HEK293 (cell line): ENCODE measurements around the gene REEP6.

Source experiments
- KLF8 ChIP-seq: fragments of 450-650 bp; formaldehyde crosslinking; IDR thresholded peaks from 2 replicates; pipeline ENCODE4 v1.5.1; 2016; ENCODE audit warnings: missing biosample characterization, missing genetic modification characterization
- REPIN1 ChIP-seq: fragments of 450-650 bp; formaldehyde crosslinking; IDR thresholded peaks from 2 replicates; pipeline ENCODE4 v1.5.1; 2017; ENCODE audit warnings: missing biosample characterization, missing genetic modification characterization, low read depth
- SALL2 ChIP-seq: fragments of 450-650 bp; formaldehyde crosslinking; IDR thresholded peaks from 2 replicates; pipeline ENCODE4 v1.5.0; 2017; ENCODE audit warnings: missing biosample characterization, mild to moderate bottlenecking, missing genetic modification characterization, borderline replicate concordance
- SP3 ChIP-seq: fragments of 450-650 bp; formaldehyde crosslinking; IDR thresholded peaks from 2 replicates; pipeline ENCODE4 v1.5.1; 2016; ENCODE audit warnings: missing biosample characterization, missing genetic modification characterization
- ZBTB48 ChIP-seq: fragments of 450-650 bp; formaldehyde crosslinking; IDR thresholded peaks from 2 replicates; pipeline ENCODE4 v1.5.1; 2016; ENCODE audit warnings: missing biosample characterization, missing genetic modification characterization
- ZBTB8A ChIP-seq: fragments of 450-650 bp; formaldehyde crosslinking; IDR thresholded peaks from 2 replicates; pipeline ENCODE4 v1.5.1; 2016; ENCODE audit warnings: missing biosample characterization, missing genetic modification characterization
- ZNF10 ChIP-seq: fragments of 450-650 bp; formaldehyde crosslinking; IDR thresholded peaks from 2 replicates; pipeline ENCODE4 v1.5.1; 2017; ENCODE audit warnings: missing biosample characterization, missing genetic modification characterization
- ZNF112 ChIP-seq: fragments of 450-650 bp; formaldehyde crosslinking; IDR thresholded peaks from 2 replicates; pipeline ENCODE4 v1.5.0; 2017; ENCODE audit warnings: missing biosample characterization, missing genetic modification characterization
- ZNF133 ChIP-seq: fragments of 450-650 bp; formaldehyde crosslinking; IDR thresholded peaks from 2 replicates; pipeline ENCODE4 v1.5.1; 2016; ENCODE audit warnings: missing biosample characterization, missing genetic modification characterization
- ZNF184 ChIP-seq: fragments of 450-650 bp; IDR thresholded peaks from 2 replicates; pipeline ENCODE4 v1.5.1; 2018; ENCODE audit warnings: missing biosample characterization, mild to moderate bottlenecking, missing genetic modification characterization
- ZNF302 ChIP-seq: fragments of 450-650 bp; formaldehyde crosslinking; IDR thresholded peaks from 2 replicates; pipeline ENCODE4 v1.5.1; 2016; ENCODE audit warnings: missing biosample characterization, missing genetic modification characterization, low read depth
- ZNF423 ChIP-seq: fragments of 450-650 bp; formaldehyde crosslinking; IDR thresholded peaks from 2 replicates; pipeline ENCODE4 v1.5.1; 2016; ENCODE audit warnings: missing biosample characterization, missing genetic modification characterization
- ZNF529 ChIP-seq: fragments of 450-650 bp; formaldehyde crosslinking; IDR thresholded peaks from 2 replicates; pipeline ENCODE4 v1.5.1; 2017; ENCODE audit warnings: missing genetic modification characterization, missing biosample characterization; ENCODE audit not compliant: insufficient replicate concordance
- ZNF530 ChIP-seq: fragments of 450-650 bp; formaldehyde crosslinking; IDR thresholded peaks from 2 replicates; pipeline ENCODE4 v1.5.1; 2016; ENCODE audit warnings: low read depth, missing biosample characterization, missing genetic modification characterization
- ZNF549 ChIP-seq: fragments of 450-650 bp; IDR thresholded peaks from 2 replicates; pipeline ENCODE4 v1.5.1; 2018; ENCODE audit warnings: missing biosample characterization, missing genetic modification characterization, mild to moderate bottlenecking, inconsistent platforms, moderate library complexity
- ZNF654 ChIP-seq: fragments of 450-650 bp; formaldehyde crosslinking; IDR thresholded peaks from 2 replicates; pipeline ENCODE4 v1.5.1; 2016; ENCODE audit warnings: low read depth, missing biosample characterization, missing genetic modification characterization
- TF ChIP-seq, protein P1 (sequence below): fragments of 450-650 bp; formaldehyde crosslinking; IDR thresholded peaks from 2 replicates; pipeline ENCODE4 v1.5.1; 2016; ENCODE audit warnings: missing biosample characterization, missing genetic modification characterization
- TF ChIP-seq, protein P2 (sequence below): fragments of 450-650 bp; formaldehyde crosslinking; IDR thresholded peaks from 2 replicates; pipeline ENCODE4 v1.5.1; 2016; ENCODE audit warnings: missing biosample characterization, missing genetic modification characterization
- TF ChIP-seq, protein P3 (sequence below): fragments of 450-650 bp; formaldehyde crosslinking; IDR thresholded peaks from 2 replicates; pipeline ENCODE4 v1.5.1; 2016; ENCODE audit warnings: missing biosample characterization, missing genetic modification characterization
- TF ChIP-seq, protein P4 (sequence below): fragments of 450-650 bp; formaldehyde crosslinking; IDR thresholded peaks from 2 replicates; pipeline ENCODE4 v1.5.1; 2016; ENCODE audit warnings: missing biosample characterization, missing genetic modification characterization
- TF ChIP-seq, protein P5 (sequence below): fragments of 450-650 bp; formaldehyde crosslinking; IDR thresholded peaks from 2 replicates; pipeline ENCODE4 v1.5.1; 2017; ENCODE audit warnings: missing biosample characterization, missing genetic modification characterization
- TF ChIP-seq, protein P6 (sequence below): fragments of 450-650 bp; formaldehyde crosslinking; conservative IDR thresholded peaks from 2 replicates; pipeline ENCODE4 v1.5.1; 2016; ENCODE audit warnings: low read depth, missing biosample characterization, missing genetic modification characterization

Gene REEP6

DNA sequence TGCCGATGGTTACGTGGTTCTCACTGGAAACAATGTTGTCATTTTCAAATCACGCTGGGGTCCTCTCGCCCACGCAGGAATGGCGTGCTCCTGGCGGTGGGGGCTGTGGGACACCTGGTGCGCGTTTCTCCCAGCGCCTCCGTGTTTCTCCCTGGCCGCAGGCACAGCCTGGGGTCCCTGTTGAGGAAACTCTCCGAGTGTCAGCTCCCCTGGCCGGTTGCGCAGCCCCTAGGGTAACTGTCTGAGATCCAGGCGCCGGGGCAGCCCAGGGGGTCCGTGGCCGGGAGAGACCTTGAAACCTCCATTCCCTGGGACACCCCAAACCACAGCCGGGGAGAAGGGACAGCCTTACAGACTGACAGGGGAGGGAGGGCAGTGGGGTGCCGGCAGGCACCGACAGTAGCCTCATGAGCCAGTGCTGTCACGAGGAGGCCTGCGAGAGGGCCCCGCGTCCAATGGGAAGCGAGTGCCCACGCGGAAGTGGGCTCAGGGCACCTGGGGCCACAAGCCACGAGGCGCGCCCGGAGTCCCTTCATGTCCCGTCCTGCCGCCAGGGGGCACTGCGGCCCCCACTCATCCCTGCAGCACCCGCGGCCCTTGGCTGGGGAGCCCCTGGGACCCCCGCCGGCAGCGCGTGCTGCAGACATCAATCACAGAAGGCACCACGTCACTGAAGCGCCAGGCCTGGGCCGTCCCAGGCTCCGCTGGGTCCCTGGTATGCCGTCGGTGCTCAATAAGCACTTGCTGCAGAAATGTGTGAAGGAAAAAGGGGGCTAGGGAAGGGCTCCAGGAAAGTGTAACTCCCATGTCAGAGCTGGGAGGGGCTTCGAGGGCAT is 12.3 kb downstream of the REEP6 start (continued):
- TF ChIP-seq, protein P1, sequence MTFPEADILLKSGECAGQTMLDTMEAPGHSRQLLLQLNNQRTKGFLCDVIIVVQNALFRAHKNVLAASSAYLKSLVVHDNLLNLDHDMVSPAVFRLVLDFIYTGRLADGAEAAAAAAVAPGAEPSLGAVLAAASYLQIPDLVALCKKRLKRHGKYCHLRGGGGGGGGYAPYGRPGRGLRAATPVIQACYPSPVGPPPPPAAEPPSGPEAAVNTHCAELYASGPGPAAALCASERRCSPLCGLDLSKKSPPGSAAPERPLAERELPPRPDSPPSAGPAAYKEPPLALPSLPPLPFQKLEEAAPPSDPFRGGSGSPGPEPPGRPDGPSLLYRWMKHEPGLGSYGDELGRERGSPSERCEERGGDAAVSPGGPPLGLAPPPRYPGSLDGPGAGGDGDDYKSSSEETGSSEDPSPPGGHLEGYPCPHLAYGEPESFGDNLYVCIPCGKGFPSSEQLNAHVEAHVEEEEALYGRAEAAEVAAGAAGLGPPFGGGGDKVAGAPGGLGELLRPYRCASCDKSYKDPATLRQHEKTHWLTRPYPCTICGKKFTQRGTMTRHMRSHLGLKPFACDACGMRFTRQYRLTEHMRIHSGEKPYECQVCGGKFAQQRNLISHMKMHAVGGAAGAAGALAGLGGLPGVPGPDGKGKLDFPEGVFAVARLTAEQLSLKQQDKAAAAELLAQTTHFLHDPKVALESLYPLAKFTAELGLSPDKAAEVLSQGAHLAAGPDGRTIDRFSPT (tag by site-specific recombination) = no peak; the same call in none of the 2 replicates
- TF ChIP-seq SALL2 (tag by site-specific recombination) = no peak
- TF ChIP-seq ZNF549 (tag by site-specific recombination) = no peak
- TF ChIP-seq ZNF302 (tag by site-specific recombination) = no peak
- TF ChIP-seq ZBTB48 (tag by site-specific recombination) = peak; percentile 93; the same call in 1 of the 2 replicates
- peak; percentile 14; the same call in 1 of the 2 replicates for TF ChIP-seq KLF8 (tag by site-specific recombination)
- TF ChIP-seq, protein P2, sequence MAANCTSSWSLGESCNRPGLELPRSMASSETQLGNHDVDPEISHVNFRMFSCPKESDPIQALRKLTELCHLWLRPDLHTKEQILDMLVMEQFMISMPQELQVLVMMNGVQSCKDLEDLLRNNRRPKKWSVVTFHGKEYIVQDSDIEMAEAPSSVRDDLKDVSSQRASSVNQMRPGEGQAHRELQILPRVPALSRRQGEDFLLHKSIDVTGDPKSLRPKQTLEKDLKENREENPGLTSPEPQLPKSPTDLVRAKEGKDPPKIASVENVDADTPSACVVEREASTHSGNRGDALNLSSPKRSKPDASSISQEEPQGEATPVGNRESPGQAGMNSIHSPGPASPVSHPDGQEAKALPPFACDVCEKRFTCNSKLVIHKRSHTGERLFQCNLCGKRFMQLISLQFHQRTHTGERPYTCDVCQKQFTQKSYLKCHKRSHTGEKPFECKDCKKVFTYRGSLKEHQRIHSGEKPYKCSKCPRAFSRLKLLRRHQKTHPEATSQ (tag by site-specific recombination) = no peak
- TF ChIP-seq, protein P3, sequence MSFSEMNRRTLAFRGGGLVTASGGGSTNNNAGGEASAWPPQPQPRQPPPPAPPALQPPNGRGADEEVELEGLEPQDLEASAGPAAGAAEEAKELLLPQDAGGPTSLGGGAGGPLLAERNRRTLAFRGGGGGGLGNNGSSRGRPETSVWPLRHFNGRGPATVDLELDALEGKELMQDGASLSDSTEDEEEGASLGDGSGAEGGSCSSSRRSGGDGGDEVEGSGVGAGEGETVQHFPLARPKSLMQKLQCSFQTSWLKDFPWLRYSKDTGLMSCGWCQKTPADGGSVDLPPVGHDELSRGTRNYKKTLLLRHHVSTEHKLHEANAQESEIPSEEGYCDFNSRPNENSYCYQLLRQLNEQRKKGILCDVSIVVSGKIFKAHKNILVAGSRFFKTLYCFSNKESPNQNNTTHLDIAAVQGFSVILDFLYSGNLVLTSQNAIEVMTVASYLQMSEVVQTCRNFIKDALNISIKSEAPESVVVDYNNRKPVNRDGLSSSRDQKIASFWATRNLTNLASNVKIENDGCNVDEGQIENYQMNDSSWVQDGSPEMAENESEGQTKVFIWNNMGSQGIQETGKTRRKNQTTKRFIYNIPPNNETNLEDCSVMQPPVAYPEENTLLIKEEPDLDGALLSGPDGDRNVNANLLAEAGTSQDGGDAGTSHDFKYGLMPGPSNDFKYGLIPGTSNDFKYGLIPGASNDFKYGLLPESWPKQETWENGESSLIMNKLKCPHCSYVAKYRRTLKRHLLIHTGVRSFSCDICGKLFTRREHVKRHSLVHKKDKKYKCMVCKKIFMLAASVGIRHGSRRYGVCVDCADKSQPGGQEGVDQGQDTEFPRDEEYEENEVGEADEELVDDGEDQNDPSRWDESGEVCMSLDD = peak; percentile 94
- TF ChIP-seq ZNF654 (tag by site-specific recombination) = no peak
- TF ChIP-seq, protein P4, sequence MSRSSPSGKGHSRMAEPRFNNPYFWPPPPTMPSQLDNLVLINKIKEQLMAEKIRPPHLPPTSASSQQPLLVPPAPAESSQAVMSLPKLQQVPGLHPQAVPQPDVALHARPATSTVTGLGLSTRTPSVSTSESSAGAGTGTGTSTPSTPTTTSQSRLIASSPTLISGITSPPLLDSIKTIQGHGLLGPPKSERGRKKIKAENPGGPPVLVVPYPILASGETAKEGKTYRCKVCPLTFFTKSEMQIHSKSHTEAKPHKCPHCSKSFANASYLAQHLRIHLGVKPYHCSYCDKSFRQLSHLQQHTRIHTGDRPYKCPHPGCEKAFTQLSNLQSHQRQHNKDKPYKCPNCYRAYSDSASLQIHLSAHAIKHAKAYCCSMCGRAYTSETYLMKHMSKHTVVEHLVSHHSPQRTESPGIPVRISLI = no peak
- no peak for TF ChIP-seq ZNF133 (tag by site-specific recombination)
- no peak for TF ChIP-seq SP3 (tag by site-specific recombination)
- no peak for TF ChIP-seq ZNF530 (tag by site-specific recombination)
- 0 out of 2 replicates have a peak, but pooled peaks have one; percentile 49 for TF ChIP-seq ZNF184 (tag by site-specific recombination)
- TF ChIP-seq REPIN1 (tag by site-specific recombination) = no peak
- TF ChIP-seq, protein P5, sequence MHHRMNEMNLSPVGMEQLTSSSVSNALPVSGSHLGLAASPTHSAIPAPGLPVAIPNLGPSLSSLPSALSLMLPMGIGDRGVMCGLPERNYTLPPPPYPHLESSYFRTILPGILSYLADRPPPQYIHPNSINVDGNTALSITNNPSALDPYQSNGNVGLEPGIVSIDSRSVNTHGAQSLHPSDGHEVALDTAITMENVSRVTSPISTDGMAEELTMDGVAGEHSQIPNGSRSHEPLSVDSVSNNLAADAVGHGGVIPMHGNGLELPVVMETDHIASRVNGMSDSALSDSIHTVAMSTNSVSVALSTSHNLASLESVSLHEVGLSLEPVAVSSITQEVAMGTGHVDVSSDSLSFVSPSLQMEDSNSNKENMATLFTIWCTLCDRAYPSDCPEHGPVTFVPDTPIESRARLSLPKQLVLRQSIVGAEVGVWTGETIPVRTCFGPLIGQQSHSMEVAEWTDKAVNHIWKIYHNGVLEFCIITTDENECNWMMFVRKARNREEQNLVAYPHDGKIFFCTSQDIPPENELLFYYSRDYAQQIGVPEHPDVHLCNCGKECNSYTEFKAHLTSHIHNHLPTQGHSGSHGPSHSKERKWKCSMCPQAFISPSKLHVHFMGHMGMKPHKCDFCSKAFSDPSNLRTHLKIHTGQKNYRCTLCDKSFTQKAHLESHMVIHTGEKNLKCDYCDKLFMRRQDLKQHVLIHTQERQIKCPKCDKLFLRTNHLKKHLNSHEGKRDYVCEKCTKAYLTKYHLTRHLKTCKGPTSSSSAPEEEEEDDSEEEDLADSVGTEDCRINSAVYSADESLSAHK = peak; percentile 100
- TF ChIP-seq ZBTB8A = peak; percentile 96
- TF ChIP-seq ZNF10 (tag by site-specific recombination) = peak; percentile 31; the same call in 1 of the 2 replicates
- TF ChIP-seq, protein P6, sequence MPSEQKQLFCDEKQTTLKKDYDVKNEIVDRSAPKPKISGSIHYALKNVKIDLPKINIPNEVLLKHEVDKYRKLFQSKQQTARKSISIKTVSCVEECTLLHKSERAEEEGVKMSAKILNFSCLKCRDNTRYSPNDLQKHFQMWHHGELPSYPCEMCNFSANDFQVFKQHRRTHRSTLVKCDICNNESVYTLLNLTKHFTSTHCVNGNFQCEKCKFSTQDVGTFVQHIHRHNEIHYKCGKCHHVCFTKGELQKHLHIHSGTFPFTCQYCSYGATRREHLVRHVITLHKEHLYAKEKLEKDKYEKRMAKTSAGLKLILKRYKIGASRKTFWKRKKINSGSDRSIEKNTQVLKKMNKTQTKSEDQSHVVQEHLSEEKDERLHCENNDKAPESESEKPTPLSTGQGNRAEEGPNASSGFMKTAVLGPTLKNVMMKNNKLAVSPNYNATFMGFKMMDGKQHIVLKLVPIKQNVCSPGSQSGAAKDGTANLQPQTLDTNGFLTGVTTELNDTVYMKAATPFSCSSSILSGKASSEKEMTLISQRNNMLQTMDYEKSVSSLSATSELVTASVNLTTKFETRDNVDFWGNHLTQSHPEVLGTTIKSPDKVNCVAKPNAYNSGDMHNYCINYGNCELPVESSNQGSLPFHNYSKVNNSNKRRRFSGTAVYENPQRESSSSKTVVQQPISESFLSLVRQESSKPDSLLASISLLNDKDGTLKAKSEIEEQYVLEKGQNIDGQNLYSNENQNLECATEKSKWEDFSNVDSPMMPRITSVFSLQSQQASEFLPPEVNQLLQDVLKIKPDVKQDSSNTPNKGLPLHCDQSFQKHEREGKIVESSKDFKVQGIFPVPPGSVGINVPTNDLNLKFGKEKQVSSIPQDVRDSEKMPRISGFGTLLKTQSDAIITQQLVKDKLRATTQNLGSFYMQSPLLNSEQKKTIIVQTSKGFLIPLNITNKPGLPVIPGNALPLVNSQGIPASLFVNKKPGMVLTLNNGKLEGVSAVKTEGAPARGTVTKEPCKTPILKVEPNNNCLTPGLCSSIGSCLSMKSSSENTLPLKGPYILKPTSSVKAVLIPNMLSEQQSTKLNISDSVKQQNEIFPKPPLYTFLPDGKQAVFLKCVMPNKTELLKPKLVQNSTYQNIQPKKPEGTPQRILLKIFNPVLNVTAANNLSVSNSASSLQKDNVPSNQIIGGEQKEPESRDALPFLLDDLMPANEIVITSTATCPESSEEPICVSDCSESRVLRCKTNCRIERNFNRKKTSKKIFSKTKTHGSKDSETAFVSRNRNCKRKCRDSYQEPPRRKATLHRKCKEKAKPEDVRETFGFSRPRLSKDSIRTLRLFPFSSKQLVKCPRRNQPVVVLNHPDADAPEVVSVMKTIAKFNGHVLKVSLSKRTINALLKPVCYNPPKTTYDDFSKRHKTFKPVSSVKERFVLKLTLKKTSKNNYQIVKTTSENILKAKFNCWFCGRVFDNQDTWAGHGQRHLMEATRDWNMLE = no peak
- no peak for TF ChIP-seq ZNF112 (tag by site-specific recombination)
- TF ChIP-seq ZNF423 (tag by site-specific recombination) = peak; percentile 49; the same call in 1 of the 2 replicates
- TF ChIP-seq ZNF529 (tag by site-specific recombination) = no peak
